ENCODE measurements around the gene DHDH.

- TF ChIP-seq EZH2 (IDR thresholded peaks at IDR 0.05; ENCODE audit: low read depth, unreplicated experiment) (no peak), CTCF (conservative IDR thresholded peaks at IDR 0.05; ENCODE audit: low read depth in 2 of 2) (no peak), POLR2AphosphoS5 (IDR thresholded peaks at IDR 0.05; ENCODE audit: low read depth) (no peak), EZH2phosphoT487 (IDR thresholded peaks at IDR 0.05; ENCODE audit: unreplicated experiment) (no peak), NANOG (IDR thresholded peaks at IDR 0.05; ENCODE audit: borderline replicate concordance) (no peak), ETS1 (IDR thresholded peaks at IDR 0.05) (no peak), JUNB (IDR thresholded peaks at IDR 0.05; ENCODE audit: unreplicated experiment) (no peak), REST (IDR thresholded peaks at IDR 0.05; ENCODE audit: unreplicated experiment) (no peak), ZNF331 (CRISPR knock-in tag; IDR thresholded peaks at IDR 0.05; ENCODE audit: low read depth) (no peak), STAT1 (IDR thresholded peaks at IDR 0.05; ENCODE audit: unreplicated experiment) (no peak), ZNF462 (CRISPR knock-in tag; IDR thresholded peaks at IDR 0.05) (no peak)
Measured at GRCh38 chr19:48890551-48890950, 42.9 kb upstream of the DHDH start.

Measured in GM23338 (cell line).